Astrocyte of the cerebellum (primary cell): ENCODE data around the gene NOC2L.
"Not testable (repeated sequence)": the region's sequence is repeated elsewhere in the genome, so short reads cannot be mapped to it uniquely, and the experiment has no call there.

Experiments
- DNase-seq: peaks from one replicate; pipeline ENCODE4 v3.0.0-alpha.2; 2011; ENCODE audit warnings: low read depth
- H3K4me3 ChIP-seq: 2 replicates; pipeline ENCODE4 v1.5.1; 2011; ENCODE audit warnings: mild to moderate bottlenecking, low read depth, low read length, moderate library complexity
- CTCF ChIP-seq: IDR thresholded peaks from 2 replicates; pipeline ENCODE4 v1.5.1; 2012; ENCODE audit warnings: low read length, low read depth, moderate library complexity, mild to moderate bottlenecking; ENCODE audit errors: missing control alignments
- in situ Hi-C: cut with HindIII; loops from 2 replicates; pipeline ENCODE4 v1.10.0; 2017; ENCODE audit warnings: low sequenced_read_pairs

NOC2L gene

DNA sequence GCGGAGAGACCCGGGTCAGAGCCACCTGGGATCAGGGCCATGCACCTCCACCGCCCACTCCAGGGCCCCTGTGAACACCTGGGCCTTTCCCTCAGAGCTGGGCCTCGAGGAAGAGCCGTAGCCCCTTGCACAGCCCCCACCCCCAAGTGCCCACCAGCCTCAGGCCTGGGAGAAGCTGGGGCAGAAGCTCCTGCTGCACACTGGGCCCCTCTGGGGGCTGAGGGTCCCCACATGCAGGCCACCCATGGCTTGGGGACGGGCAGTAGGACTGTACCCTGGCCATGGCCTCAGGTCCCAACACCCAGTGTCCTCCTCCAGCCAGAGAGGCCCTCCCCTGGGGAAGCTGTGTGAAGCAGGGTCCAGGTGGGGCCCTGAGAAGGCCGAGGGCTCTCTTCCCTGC is 6.5 kb downstream of the NOC2L start:
- no peak for DNase-seq
- no peak for TF ChIP-seq CTCF
- in situ Hi-C loops, result no loop called here
- H3K4me3 ChIP-seq, result no peak overlapping the region

- in situ Hi-C loops, result no loop called here
- H3K4me3 ChIP-seq, result no peak overlapping the region
- no peak for TF ChIP-seq CTCF
- no peak for DNase-seq
Measured at GRCh38 chr1:952201-952600, 6.9 kb downstream of the NOC2L start.

- in situ Hi-C loops, result no loop called here
- DNase-seq, result no peak
- H3K4me3 ChIP-seq, result no peak overlapping the region
- peak; percentile 60 for TF ChIP-seq CTCF
Measured at GRCh38 chr1:951364-951763, 7.7 kb downstream of the NOC2L start.

- in situ Hi-C loops, result no loop called here
- DNase-seq, result no peak
- TF ChIP-seq CTCF, result no peak
- no peak overlapping the region for H3K4me3 ChIP-seq
Measured at GRCh38 chr1:950881-951280, 8.2 kb downstream of the NOC2L start.

DNA sequence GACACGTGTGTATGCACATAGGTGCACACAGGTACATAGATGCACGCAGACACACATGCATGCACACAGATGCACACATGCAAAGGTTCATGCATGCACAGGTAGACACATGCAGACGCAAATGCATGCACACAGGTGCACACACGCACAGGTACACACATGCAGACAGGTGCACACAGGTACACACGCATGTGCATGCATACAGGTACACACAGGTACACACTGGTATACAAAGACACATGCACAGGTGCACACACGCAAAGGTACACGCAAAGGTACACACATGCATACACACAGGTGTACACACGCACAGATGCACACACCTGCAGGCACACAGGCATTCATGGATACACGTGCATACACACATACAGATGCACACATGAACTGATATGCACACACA is 8.8 kb downstream of the NOC2L start:
- no peak for TF ChIP-seq CTCF
- H3K4me3 ChIP-seq, result no peak overlapping the region
- DNase-seq, result no peak
- in situ Hi-C loops, result no loop called here

GRCh38 chr1:947958-948357 is 11.1 kb downstream of the NOC2L start:
- no peak for TF ChIP-seq CTCF
- no peak overlapping the region for H3K4me3 ChIP-seq
- in situ Hi-C loops, result no loop called here
- DNase-seq, result no peak

DNA sequence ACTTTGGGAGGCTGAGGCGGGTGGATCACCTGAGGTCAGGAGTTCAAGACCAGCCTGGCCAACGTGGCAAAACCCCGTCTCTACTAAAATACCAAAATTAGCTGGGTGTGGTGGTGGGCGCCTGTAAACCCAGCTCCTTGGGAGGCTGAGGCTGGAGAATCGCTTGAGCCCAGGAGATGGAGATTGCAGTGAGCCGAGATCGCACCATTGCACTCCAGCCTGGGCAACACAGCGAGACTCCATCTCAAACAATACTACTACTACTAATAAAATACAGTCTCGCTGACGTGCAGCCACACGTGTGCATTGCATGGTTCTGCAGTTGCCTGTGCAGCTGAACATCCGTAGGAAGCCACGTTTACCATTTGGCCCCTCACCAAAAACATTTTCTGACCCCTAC is 12.2 kb downstream of the NOC2L start:
- in situ Hi-C loops, H3K4me3 ChIP-seq, DNase-seq: not testable (repeated sequence)
